Measurements from ENCODE around the gene RELA.

RELA gene

DNA sequence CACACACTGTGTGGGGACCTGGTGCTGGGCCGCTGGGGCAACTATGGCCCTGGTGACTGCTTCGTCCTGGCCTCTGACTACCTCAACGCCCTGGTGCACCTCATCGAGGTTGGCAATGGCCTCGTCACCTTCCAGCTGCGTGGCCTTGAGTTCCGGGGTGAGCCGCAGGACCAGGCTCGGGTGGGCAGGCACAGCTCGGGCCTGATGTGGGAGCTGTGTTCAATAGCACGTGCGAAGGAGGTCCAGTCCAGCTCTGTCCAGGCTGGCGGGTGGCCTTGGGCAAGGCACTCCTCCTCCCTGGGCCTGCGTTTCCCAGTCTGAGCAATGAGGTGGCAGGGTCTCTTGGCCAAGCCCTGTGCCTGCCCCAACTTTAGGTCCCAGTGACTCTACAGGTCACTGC is 33.1 kb downstream of the RELA start:
- no peak for DNase-seq

DNA sequence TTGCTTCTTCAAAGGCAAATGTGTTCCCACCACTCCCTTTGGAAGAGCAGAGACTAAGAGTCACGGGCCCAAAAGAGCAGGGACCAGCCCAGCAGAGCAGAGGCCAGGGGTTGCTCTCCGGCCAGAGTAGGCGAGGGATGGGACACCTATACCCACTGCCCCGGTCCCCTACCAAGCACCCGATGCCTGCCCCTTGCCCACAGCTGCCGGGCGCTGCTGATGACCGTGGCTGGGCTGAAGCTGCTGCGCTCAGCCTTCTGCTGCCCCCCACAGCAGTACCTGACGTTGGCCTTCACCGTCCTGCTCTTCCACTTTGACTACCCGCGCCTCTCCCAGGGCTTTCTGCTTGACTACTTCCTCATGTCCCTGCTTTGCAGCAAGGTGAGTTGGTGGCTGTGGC is 35.5 kb downstream of the RELA start:
- no peak for DNase-seq

DNA sequence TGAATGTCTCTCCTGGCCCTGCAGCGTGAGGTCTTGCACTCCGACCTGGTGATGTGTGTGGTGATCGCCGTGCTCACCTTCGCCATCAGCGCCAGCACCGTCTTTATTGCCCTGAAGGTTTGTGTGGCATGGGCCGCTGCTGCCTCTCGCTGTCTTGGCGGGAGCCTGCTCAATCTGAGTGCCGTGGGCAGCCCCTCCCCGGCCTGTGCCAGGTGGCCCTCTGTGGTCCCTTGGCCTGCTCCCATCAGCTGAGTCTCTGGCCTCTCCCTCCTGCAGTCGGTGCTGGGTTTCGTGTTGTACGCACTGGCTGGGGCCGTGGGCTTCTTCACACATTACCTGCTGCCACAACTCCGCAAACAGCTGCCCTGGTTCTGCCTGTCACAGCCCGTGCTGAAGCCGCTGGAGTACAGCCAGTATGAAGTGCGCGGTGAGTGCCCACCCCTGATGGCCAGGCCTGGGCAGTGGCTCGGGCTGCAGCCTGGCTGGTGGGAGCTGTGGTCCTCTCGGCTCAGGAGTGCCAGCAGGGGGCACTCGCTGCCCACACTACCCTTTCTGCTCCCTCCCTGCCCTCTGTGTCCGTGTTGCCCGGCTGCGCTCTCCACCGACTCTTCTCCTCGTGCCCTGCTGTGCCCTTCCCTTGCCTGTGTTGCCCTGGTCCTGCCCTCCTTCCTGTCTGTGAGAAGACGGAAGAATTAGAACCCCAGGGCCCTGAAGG is 36.9 kb downstream of the RELA start:
- peak in 2 of 3 experiments; percentile 12 to 17 for DNase-seq

DNA sequence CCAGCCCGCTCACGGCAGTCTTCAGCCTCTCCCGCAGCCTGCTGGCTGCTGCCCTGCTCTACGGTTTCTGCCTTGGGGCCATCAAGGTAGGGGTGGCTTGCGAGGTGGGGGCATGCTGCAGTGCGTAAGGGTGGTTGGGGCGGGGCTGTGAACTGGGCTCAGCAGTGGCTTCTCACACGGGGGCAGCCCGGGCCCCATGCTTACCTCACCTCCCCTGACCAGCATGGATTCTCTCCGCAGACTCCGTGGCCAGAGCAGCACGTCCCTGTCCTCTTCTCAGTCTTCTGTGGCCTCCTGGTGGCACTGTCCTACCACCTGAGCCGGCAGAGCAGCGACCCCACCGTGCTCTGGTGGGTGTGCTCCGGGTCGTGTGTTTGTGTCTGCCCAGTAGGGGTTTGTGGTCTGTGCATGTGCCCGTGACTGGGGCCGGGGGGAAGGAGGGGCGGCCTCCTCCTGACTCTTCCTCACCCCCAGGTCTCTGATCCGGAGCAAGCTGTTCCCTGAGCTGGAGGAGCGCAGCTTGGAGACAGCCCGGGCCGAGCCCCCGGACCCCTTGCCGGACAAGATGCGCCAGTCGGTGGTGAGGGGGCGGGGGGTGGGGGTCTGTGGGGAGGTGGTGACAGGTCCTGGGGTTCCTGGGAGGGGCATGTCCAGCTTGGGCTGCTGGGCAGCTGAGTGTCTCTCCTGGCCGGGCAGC is 37.6 kb downstream of the RELA start:
- DNase-seq: no peak

DNA sequence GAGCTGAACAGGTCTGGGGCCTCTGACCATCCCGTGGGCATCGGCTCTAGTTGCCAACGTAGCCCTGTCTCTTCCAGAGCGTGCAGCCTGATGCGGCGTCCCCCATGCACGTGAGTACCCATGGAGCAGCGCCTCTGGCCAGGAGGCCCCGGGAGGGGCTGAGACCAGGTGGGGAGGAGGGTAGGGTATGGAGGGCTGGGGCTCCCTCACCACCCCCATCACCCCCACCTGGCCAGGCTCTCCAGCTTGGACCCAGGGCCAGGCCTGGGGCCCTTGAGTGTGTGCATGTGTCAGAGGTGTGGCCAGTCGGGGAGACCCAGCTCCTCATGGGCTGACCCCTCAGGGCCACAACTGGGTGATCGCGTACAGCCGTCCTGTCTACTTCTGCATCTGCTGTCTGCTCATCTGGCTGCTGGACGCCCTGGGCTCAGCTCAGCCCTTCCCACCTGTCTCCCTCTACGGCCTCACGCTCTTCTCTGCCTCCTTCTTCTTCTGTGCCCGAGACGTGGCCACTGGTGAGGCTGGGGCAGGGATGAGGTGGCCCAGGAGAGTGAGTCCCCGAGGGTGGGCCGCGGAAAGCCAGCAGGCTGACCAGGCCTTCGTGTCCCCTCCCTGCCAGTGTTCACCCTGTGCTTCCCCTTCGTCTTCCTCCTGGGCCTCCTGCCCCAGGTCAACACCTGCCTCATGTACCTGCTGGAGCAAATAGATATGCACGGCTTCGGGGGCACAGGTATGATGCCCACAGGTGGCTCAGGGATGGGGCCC is 38.7 kb downstream of the RELA start:
- no peak for DNase-seq

DNA sequence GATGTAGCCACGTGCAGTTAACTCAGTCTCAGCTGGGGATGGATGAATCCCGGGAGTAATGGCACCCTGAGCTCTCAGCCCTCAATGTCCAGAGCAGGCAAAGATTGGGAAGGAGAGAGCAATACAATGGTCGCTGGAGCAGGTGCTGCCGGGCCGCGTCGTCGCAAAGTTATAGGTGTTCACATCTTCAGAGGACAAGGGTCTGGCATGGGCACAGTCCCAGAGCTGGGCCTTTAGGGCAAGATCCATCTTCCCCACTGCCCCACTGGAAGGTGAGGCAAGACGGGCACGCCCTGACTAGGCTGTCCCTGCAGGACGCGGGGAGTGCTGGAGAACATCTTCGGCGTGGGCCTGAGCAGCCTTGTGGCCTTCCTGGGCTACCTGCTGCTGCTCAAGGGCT is 39.5 kb downstream of the RELA start:
- no peak for DNase-seq

DNA sequence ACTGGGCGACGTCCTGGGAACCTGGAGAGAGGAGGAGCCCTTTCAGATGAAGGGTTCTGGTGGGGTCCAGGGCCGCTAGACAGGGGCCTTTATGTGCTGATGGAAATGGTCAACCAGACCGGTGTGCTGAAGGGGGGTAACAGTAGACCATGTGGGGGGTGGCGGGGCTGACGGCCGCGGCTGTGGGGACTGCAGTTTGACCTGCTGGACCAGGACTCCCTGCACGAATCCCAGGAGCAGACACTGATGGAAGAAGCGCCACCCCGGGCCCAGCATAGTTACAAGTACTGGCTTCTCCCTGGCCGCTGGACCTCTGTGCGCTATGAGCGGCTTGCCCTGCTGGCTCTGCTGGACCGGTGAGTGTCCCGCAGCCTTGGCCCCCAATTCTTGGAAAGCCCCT is 40.7 kb downstream of the RELA start:
- DNase-seq: no peak

DNA sequence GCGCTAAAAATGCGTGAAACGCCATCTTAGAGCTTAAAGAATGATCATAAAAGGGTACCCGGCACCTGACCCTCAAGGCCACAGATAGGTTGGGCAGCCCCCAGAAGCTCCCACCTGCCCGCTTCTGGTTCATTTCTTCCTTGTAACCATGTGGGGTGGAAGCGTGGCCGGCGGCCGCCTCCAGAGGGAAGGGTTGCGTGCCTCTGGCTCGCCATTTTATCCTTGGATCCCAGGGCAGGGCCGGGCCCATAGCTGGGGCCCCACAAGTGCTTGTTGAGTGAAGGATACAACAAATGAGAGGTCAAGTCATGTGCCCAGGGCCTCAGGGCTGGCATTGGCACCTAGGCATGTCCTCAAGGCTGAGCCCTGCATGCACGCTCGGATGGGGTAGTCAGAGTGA is 41.3 kb downstream of the RELA start:
- DNase-seq: no peak

DNA sequence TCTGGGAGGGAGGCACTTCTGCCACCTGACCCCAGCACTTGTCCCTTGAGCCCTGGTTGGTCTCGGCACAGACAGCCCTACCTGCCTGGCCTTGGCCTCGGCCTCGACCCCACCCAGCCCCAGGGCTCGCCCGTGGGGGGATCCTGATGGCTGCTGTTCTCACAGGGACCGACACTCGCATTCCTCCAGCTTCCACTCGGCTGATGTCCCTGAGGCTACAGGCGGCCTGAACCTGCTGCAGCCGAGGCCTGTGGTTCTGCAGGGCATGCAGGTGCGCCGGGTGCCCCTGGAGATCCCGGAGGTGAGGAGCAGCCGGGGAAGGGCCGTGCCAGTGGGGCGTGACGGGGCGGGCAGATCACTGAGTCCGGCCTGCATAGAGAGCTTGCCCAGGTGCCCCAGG is 42.0 kb downstream of the RELA start:
- no peak for DNase-seq

DNA sequence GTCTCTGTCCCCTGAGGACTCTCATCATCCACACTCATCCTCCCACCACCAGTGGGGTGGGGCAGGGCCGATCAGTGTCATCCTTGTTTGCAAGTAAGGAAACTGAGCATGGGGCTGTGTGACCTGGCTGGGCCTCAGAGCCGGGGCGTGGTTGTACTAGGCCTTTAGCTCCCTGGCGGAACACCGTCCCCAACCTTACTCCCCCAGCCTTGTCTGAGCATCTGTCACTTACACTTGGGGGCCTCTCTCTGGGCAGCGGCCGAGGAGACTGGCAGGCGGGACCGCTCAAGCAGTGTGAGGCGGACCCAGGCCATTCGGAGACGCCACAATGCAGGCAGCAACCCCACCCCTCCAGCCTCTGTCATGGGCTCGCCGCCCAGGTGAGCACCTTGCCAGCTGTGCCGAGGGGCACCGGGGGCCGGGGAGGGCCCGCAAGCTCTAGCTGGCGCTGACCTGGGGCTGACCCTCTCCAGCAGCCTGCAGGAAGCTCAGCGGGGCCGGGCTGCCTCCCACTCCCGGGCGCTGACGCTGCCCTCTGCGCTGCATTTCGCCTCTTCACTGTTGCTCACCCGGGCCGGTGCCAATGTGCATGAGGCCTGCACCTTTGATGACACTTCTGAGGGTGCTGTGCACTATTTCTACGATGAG is 43.3 kb downstream of the RELA start:
- DNase-seq: no peak

DNA sequence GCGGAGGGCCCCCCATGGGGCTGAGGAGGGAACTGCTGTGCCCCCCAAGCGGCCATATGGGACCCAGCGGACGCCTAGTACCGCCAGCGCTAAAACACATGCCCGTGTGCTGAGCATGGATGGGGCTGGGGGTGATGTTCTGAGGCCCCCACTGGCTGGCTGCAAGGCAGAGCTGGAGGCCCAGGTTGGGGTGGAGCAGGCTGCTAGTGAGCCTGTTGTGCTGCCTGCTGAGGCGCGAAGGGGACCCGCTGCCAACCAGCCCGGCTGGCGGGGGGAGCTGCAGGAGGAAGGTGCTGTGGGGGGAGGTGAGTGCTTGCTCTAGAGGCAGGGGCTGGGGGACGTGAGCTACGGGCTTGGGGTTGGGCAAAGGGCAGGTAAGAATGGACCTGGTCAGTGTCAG is 44.0 kb downstream of the RELA start:
- no peak for DNase-seq

DNA sequence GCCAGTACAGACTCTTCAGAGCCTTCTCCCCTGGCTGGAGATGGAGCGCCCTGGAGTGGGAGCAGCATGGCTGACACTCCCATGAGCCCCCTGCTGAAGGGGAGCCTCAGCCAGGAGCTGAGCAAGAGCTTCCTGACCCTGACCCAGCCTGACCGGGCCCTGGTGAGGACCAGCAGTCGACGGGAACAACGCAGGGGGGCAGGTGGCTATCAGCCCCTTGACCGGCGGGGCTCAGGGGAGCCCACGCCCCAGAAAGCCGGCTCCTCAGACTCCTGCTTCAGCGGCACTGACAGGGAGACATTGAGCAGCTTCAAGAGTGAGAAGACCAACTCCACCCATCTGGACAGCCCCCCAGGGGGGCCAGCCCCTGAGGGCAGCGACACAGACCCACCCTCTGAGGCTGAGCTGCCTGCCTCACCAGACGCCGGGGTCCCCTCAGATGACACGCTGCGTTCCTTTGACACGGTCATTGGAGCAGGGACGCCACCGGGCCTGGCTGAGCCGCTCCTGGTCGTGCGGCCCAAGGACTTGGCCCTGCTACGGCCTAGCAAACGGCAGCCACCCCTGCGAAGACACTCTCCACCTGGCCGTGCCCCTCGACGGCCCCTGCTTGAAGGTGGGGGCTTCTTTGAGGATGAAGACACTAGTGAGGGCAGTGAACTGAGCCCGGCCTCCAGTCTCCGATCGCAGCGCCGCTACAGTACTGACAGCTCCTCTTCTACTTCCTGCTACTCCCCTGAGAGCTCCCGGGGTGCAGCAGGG is 44.5 kb downstream of the RELA start:
- DNase-seq: no peak

DNA sequence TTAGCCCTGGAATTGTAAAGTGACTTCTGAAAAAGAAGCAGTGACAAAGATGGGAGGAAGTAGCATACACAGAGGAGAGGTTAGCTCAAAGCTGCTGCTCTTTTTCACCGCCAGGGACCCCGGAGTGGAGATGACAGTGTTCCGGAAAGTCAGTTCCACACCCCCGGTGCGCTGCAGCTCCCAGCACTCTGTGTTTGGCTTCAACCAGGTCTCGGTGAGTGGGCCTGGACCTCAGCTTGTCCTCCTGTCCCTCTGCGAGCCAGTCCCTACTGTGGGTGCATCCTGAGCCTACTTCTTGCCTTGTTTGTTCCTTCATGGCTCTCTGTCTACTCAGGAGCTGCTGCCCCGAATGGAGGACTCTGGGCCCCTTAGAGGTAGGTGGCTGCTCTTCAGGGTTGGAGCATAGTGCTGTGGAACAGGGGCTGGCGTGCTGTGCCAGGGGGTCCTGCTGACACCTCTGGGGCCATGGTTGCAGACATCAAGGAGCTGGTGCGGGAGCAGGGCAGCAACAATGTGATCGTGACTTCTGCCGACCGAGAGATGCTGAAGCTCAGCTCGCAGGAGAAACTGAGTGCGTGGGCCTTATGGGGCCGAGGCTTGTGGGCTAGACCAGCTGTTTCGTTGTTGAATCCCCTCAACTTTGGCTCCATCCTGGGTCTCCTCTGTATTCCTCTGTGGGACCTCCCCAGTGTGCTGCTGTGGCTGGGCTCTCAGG is 45.4 kb downstream of the RELA start:
- DNase-seq: no peak

DNA sequence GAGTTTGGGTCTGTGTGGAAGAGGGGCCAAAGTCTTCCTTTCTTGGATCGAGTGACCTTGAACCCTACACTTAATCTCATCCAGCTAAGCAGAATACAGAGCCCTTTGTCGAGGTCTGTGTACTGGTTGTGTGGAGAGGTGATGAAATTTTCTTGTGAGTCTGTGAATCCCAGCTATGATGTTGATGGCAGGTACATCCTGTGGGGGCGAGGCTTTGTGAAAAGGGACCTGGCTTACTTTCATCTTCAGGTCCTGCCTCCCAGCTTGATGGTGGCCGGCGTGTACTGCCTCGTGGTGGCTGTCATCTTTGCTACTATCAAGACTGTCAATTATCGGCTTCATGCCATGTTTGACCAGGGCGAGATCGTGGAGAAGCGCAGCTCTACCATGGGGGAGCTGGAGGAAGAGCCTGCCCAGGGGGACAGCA is 46.1 kb downstream of the RELA start:
- DNase-seq: no peak

DNA sequence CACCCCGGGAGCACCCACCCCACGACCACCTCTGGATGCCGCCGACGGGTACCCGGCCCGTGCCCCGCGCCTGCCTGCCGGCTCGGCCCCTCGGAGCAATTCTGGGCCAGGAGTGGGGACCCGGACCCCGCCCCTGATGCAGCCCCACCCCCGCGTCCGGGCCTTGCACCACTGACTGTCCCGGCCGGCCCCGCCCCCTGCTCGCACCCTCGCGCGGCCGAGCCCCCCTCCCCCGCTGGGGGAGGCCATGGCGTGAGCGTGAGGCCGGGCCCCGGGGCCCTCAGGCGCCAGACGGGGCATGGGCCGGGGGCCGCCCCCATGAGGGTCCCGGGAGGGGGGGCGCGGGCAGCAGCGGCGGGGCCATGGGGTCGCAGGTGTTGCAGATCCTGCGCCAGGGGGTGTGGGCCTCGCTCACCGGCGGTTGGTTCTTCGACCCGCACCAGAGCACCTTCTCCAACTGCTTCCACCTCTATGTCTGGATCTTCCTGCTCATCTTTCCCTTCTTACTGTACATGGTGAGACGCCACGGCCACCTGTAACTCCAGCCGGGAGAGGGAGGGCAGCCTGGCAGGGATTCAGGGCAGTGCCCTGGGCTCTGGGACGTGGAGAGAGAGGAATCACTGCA is 46.7 kb downstream of the RELA start:
- DNase-seq: peak in 2 of 3 experiments; percentile 65 to 72

DNA sequence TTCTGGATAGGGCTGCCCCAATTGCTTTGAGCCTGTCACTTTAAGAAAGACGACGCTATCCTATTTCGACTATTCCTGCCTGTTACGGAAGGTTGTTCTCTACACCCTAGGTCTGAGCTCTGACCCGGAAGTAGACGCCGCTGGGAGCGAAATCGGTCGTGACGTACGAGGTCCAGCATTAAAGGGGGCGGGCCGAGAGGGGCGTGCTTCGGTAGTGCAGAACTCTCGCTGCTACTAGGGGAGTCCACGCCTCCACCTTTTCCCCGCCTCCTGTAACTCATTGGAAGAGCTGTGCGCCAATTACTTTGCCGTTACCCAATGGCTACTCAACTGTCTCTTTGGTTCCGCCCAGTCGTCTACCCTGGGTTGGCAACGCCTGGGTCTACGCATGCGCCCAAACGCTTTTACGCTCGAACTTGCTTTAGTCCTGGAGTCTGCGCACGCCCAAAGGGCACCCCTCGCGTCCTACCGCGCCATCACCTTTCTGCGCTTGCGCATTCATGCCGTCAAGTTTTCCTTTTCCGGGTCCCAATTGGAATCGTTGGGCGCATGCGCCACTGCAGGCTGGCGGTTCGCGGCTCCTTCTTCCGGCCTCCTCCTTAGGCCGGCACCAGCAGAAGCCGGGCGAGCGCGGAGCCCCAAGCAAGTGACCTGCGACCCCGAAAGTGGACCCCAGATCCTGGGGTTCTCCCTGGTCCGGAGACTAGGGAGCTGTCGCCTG is 47.3 kb downstream of the RELA start, which contains the start of gene PCNX3:
PCNX3 (plus strand) TSS at position 548 of the 721 bp plus-strand sequence. CDS start 536 bp downstream, outside the sequence.
- DNase-seq: peak; percentile 100

DNA sequence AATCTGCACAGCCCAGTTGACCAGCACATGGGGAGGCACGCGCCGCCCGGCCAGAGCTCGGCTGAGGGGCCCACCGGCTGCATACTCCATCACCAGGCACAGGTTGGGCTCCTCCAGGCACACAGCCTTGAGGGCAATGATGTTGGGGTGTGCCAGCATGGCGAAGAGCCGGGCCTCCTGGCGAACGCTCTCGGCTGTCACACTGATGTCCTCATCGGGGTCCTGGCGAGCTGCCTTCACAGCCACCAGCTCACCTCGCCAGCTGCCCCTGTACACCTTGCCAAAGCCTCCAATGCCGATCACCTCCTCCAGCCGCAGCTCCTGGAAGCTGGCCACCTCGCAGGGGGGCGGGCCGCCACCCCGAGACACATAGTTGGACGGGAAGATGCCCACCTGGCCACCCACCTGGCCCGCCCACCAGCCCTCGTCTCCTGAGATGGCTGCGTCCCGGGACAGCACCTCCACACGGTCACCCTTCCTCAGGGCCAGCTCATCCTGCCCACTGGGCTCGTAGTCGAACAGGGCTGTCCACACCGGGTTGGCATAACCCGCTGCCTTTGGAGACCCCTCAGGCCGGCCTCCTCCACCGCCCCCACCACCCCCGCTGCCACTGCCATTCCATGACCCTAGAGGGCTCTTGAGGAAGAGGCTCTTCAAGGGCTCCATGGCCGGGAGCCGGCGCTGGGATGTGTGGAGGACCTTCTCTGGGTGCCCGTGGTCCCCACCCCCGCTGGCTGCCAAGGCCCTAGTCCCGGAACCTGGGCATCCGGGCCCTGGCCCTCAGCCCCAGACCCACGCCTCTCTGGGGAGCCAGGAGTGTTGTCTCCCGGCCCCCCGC is 49.4 kb downstream of the RELA start:
- peak in 1 of 3 experiments; percentile 54 for DNase-seq

DNA sequence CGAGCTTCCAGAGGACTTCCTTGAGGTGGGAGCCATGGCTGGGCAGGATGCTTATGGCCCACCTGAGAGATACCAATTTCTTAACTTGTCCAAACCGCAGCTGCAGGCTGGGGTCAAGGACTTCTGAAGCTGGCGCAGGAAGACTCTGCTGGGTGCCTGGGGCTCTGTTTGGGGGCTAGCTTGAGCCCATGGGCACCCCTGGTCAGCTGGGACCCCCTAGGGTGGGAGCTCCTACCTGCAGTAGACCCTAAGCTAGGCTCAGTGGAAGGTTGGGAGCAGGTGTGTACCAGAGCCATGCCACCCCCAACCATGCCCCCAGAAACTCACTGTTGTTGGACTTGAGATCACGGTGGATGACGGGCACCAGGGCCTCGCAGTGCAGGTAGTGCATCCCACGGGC is 50.0 kb downstream of the RELA start:
- DNase-seq: no peak

DNA sequence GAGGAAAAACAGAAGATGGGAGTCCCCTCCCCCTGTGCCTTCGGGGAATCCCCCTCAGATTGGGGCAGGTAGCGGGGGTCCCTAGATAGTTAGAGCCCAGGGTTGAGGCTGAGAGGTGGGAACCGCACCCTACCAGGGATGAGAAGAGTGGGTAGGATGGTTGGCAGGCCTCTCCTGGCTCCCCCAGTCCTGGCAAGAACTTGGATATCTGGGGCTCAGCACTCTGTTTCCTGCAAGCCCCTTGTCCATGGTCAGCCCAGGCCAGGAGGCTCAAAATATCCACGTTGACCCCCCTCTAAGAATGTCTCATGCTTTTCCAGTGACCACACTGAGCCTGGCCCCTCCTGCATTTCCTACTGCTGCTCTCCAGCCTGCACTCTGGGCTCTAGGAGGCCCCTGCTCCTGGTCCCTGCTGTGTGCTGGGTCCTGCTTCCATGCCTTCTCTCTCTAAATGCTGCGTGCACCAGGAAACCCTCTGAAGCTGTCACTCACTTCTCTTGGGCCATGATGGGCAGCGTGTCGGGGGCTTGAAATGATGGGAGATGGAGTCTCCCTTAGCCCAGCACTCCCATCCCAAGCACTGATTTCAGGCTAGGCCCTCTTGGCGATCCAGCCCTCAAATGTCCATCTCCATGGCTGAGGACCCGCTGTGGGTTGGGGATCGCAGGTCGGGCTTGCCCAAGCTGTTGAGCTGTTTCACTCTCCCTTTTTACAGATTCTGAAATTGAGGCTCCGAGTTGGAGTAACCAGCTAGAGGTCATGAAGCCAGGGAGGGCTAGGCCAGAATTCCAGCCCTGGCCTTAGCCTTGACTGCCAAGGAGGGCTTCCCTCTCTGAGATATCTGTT is 50.7 kb downstream of the RELA start:
- DNase-seq: no peak

All from NCI-H1417 (cell line).